Glomerular visceral epithelial cell (primary cell): ENCODE measurements around the gene TRPC1.
A peak's percentile ranks its signal among the peaks of the same experiment; 100 is the strongest.
"Not testable (repeated sequence)": the region's sequence is repeated elsewhere in the genome, so short reads cannot be mapped to it uniquely, and the experiment has no call there.

Experiments used
- DNase-seq: peaks from one replicate; pipeline ENCODE4 v3.0.0-alpha.2; 2016; ENCODE audit errors: extremely low spot score

Gene TRPC1

GRCh38 chr3:142752605-142753004 is 28.8 kb downstream of the TRPC1 start:
- DNase-seq, result not testable (repeated sequence)

GRCh38 chr3:142754494-142754893 is 30.7 kb downstream of the TRPC1 start:
- DNase-seq, result no peak

- DNase-seq, result no peak
Measured at GRCh38 chr3:142768338-142768737, 44.5 kb downstream of the TRPC1 start.

- DNase-seq, result no peak
Measured at GRCh38 chr3:142777927-142778326, 54.1 kb downstream of the TRPC1 start.

GRCh38 chr3:142778541-142778940 is 54.7 kb downstream of the TRPC1 start:
- DNase-seq, result no peak

- DNase-seq, result no peak
Measured at GRCh38 chr3:142779591-142779990, 55.8 kb downstream of the TRPC1 start.

- no peak for DNase-seq
Measured at GRCh38 chr3:142782616-142783015, 58.8 kb downstream of the TRPC1 start.

- no peak for DNase-seq
Measured at GRCh38 chr3:142784228-142784627, 60.4 kb downstream of the TRPC1 start.

GRCh38 chr3:142785996-142786395 is 62.2 kb downstream of the TRPC1 start:
- no peak for DNase-seq

GRCh38 chr3:142787719-142788118 is 63.9 kb downstream of the TRPC1 start:
- no peak for DNase-seq

- no peak for DNase-seq
Measured at GRCh38 chr3:142794508-142794907, 70.7 kb downstream of the TRPC1 start.

- DNase-seq, result no peak
Measured at GRCh38 chr3:142795332-142795731, 71.5 kb downstream of the TRPC1 start.

GRCh38 chr3:142796823-142797222 is 73.0 kb downstream of the TRPC1 start:
- no peak for DNase-seq

GRCh38 chr3:142801746-142802145 is 77.9 kb downstream of the TRPC1 start:
- no peak for DNase-seq

- no peak for DNase-seq
Measured at GRCh38 chr3:142802891-142803290, 79.1 kb downstream of the TRPC1 start.

GRCh38 chr3:142808103-142808917 is 84.5 kb downstream of the TRPC1 start:
- DNase-seq, result peak; percentile 40

GRCh38 chr3:142809259-142809658 is 85.4 kb downstream of the TRPC1 start:
- no peak for DNase-seq

- DNase-seq, result no peak
Measured at GRCh38 chr3:142815803-142816202, 92.0 kb downstream of the TRPC1 start.

GRCh38 chr3:142817356-142817755 is 93.5 kb downstream of the TRPC1 start:
- DNase-seq, result no peak

- DNase-seq, result no peak
Measured at GRCh38 chr3:142817897-142818296, 94.1 kb downstream of the TRPC1 start.

GRCh38 chr3:142818651-142819050 is 94.8 kb downstream of the TRPC1 start:
- DNase-seq, result no peak

GRCh38 chr3:142819179-142819578 is 95.3 kb downstream of the TRPC1 start:
- no peak for DNase-seq

- DNase-seq, result peak; percentile 81
Measured at GRCh38 chr3:142828703-142829305, 105.0 kb downstream of the TRPC1 start.
